ENCODE results near the gene ZNF280B. TPM values are rescaled to one million over a fixed set of nuclear protein-coding genes. Genes with fewer than 3 reads are reported as not detected.
A peak's percentile ranks its signal among the peaks of the same experiment; 100 is the strongest.
"Not testable (repeated sequence)": the region's sequence is repeated elsewhere in the genome, so short reads cannot be mapped to it uniquely, and the experiment has no call there.

Gene ZNF280B
- total RNA-seq, 2 experiments from 2014 or later, result 2.9 TPM

- DNase-seq, H3K27ac Mint-ChIP-seq, H3K27me3 Mint-ChIP-seq, H3K9me3 Mint-ChIP-seq, H3K4me3 Mint-ChIP-seq, H3K4me1 Mint-ChIP-seq: not testable (repeated sequence)
- peaks cover 23% of the 10 kb centered on the region for H3K36me3 Mint-ChIP-seq
Observed at GRCh38 chr22:22491589-22491988, 17.0 kb downstream of the ZNF280B start.

GRCh38 chr22:22488736-22489135, 19.8 kb downstream of the ZNF280B start:
- H3K9me3 Mint-ChIP-seq, result no peaks in the 10 kb centered on the region
- H3K4me3 Mint-ChIP-seq, result no peak overlapping the region
- peak overlapping the region; percentile 35 for H3K27ac Mint-ChIP-seq
- peaks cover 22% of the 10 kb centered on the region for H3K36me3 Mint-ChIP-seq
- DNase-seq, result no peak
- H3K27me3 Mint-ChIP-seq, result no peaks in the 10 kb centered on the region
- H3K4me1 Mint-ChIP-seq, result no peaks in the 10 kb centered on the region

- Mint-ChIP-seq H3K4me1 (no peaks in the 10 kb centered on the region), H3K27ac (no peak overlapping the region), H3K9me3 (no peaks in the 10 kb centered on the region), H3K36me3 (peaks cover 19% of the 10 kb centered on the region), H3K4me3 (no peak overlapping the region), H3K27me3 (no peaks in the 10 kb centered on the region)
- DNase-seq, result no peak
Observed at GRCh38 chr22:22487869-22488597, 20.5 kb downstream of the ZNF280B start.

GRCh38 chr22:22487059-22487458, 21.5 kb downstream of the ZNF280B start:
- Mint-ChIP-seq H3K36me3 (peaks cover 19% of the 10 kb centered on the region), H3K4me3 (no peak overlapping the region), H3K4me1 (no peaks in the 10 kb centered on the region), H3K9me3 (no peaks in the 10 kb centered on the region), H3K27ac (no peak overlapping the region), H3K27me3 (no peaks in the 10 kb centered on the region)
- DNase-seq, result no peak

GRCh38 chr22:22486132-22486899, 22.2 kb downstream of the ZNF280B start:
- H3K27ac Mint-ChIP-seq, result no peak overlapping the region
- no peaks in the 10 kb centered on the region for H3K4me1 Mint-ChIP-seq
- H3K27me3 Mint-ChIP-seq, result no peaks in the 10 kb centered on the region
- H3K4me3 Mint-ChIP-seq, result no peak overlapping the region
- peaks cover 19% of the 10 kb centered on the region for H3K36me3 Mint-ChIP-seq
- H3K9me3 Mint-ChIP-seq, result no peaks in the 10 kb centered on the region
- DNase-seq, result no peak

- DNase-seq, result no peak
- H3K27me3 Mint-ChIP-seq, result no peaks in the 10 kb centered on the region
- no peaks in the 10 kb centered on the region for H3K4me1 Mint-ChIP-seq
- no peak overlapping the region for H3K27ac Mint-ChIP-seq
- no peak overlapping the region for H3K4me3 Mint-ChIP-seq
- no peaks in the 10 kb centered on the region for H3K9me3 Mint-ChIP-seq
- H3K36me3 Mint-ChIP-seq, result peaks cover 19% of the 10 kb centered on the region
Observed at GRCh38 chr22:22485524-22485923, 23.0 kb downstream of the ZNF280B start.

- Mint-ChIP-seq H3K27me3 (no peaks in the 10 kb centered on the region), H3K4me3 (no peak overlapping the region), H3K36me3 (peaks cover 17% of the 10 kb centered on the region), H3K4me1 (no peaks in the 10 kb centered on the region), H3K9me3 (no peaks in the 10 kb centered on the region), H3K27ac (no peak overlapping the region)
- no peak for DNase-seq
Observed at GRCh38 chr22:22484023-22484422, 24.5 kb downstream of the ZNF280B start.

- no peak overlapping the region for H3K4me3 Mint-ChIP-seq
- no peaks in the 10 kb centered on the region for H3K4me1 Mint-ChIP-seq
- DNase-seq, result no peak
- H3K27ac Mint-ChIP-seq, result no peak overlapping the region
- peaks cover 2% of the 10 kb centered on the region for H3K36me3 Mint-ChIP-seq
- H3K27me3 Mint-ChIP-seq, result no peaks in the 10 kb centered on the region
- no peaks in the 10 kb centered on the region for H3K9me3 Mint-ChIP-seq
Observed at GRCh38 chr22:22480940-22481339, 27.6 kb downstream of the ZNF280B start.

- H3K9me3 Mint-ChIP-seq, result no peaks in the 10 kb centered on the region
- H3K27me3 Mint-ChIP-seq, result no peaks in the 10 kb centered on the region
- H3K36me3 Mint-ChIP-seq, result no peaks in the 10 kb centered on the region
- DNase-seq, result no peak
- no peaks in the 10 kb centered on the region for H3K4me1 Mint-ChIP-seq
- no peak overlapping the region for H3K27ac Mint-ChIP-seq
- no peak overlapping the region for H3K4me3 Mint-ChIP-seq
Observed at GRCh38 chr22:22479999-22480532, 28.5 kb downstream of the ZNF280B start.

GRCh38 chr22:22479116-22479515, 29.4 kb downstream of the ZNF280B start:
- Mint-ChIP-seq H3K4me1 (no peaks in the 10 kb centered on the region), H3K4me3 (no peak overlapping the region), H3K27ac (no peak overlapping the region), H3K27me3 (no peaks in the 10 kb centered on the region), H3K36me3 (no peaks in the 10 kb centered on the region), H3K9me3 (no peaks in the 10 kb centered on the region)
- no peak for DNase-seq

GRCh38 chr22:22478470-22478869, 30.1 kb downstream of the ZNF280B start:
- H3K27ac Mint-ChIP-seq, result no peak overlapping the region
- no peak overlapping the region for H3K4me3 Mint-ChIP-seq
- H3K27me3 Mint-ChIP-seq, result no peaks in the 10 kb centered on the region
- DNase-seq, result no peak
- no peaks in the 10 kb centered on the region for H3K4me1 Mint-ChIP-seq
- H3K36me3 Mint-ChIP-seq, result no peaks in the 10 kb centered on the region
- no peaks in the 10 kb centered on the region for H3K9me3 Mint-ChIP-seq

GRCh38 chr22:22474733-22475132, 33.8 kb downstream of the ZNF280B start:
- H3K9me3 Mint-ChIP-seq, result peaks cover 3% of the 10 kb centered on the region
- H3K36me3 Mint-ChIP-seq, result no peaks in the 10 kb centered on the region
- H3K4me1 Mint-ChIP-seq, result no peaks in the 10 kb centered on the region
- peaks cover 4% of the 10 kb centered on the region for H3K27me3 Mint-ChIP-seq
- no peak for DNase-seq
- H3K27ac Mint-ChIP-seq, result no peak overlapping the region
- H3K4me3 Mint-ChIP-seq, result no peak overlapping the region

- H3K4me1 Mint-ChIP-seq, H3K36me3 Mint-ChIP-seq, DNase-seq, H3K4me3 Mint-ChIP-seq, H3K27ac Mint-ChIP-seq: not testable (repeated sequence)
- Mint-ChIP-seq H3K9me3 (peaks cover 12% of the 10 kb centered on the region), H3K27me3 (peaks cover 11% of the 10 kb centered on the region)
Observed at GRCh38 chr22:22471104-22471503, 37.4 kb downstream of the ZNF280B start.

- Mint-ChIP-seq H3K27ac (no peak overlapping the region), H3K9me3 (peaks cover 12% of the 10 kb centered on the region), H3K36me3 (no peaks in the 10 kb centered on the region), H3K4me1 (no peaks in the 10 kb centered on the region), H3K4me3 (no peak overlapping the region), H3K27me3 (peaks cover 11% of the 10 kb centered on the region)
- DNase-seq, result no peak
Observed at GRCh38 chr22:22469527-22469926, 39.0 kb downstream of the ZNF280B start.

GRCh38 chr22:22468794-22469469, 39.6 kb downstream of the ZNF280B start:
- not testable (repeated sequence) for H3K27ac Mint-ChIP-seq, DNase-seq, H3K36me3 Mint-ChIP-seq, H3K4me1 Mint-ChIP-seq, H3K4me3 Mint-ChIP-seq
- Mint-ChIP-seq H3K27me3 (peaks cover 15% of the 10 kb centered on the region), H3K9me3 (peaks cover 12% of the 10 kb centered on the region)
